ENCODE measurements around the gene RSPH6A.

RSPH6A gene

DNA sequence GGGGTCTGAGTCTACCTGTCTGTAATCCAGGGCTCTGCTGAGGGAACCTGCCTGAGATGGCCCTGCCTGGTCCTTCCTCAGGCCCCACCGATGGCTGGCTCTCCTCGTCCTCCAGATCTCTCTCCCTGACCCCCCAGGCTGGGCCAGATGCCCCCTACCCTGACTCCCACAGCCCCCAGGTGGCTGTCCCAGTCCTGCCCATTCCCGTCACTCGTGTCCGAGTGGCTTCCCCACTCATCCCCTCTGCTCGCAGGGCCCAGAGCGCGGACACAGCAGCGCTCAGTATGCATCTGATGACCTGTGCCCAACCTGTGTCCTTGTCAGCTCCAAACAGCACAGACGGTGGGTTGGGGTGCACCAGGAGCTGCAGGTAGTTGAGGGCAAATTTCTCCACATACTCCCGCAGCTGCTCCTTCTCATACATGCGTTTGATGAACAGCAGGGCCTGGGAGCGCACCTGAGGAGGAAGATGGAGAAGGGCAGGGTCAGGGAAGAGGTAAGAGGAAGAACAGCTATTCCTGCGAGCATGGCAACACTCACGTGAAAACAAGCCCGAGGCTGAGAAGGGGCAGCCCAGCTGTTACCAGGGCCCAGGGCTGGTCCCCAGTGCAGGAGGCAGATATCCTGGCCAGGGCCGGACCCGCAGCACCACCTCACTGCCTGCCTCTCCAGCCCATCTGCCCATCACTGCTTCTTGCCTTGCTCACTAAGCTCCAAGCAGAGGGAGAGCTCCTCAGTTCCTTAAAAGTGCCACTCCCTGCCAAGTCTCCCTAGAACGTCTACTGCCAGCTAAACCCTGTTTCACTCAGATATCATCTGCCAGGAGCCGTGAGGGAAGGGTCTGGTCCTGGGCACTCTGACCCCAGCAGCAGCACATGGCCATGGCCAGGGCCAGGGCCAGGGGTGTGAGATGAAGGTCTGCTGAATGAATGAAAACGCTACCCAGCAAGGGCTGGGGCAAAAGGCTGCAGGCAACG is 11.1 kb upstream of the RSPH6A start:
- DNase-seq (ENCODE audit: low read depth), result no peak
- TF ChIP-seq, protein P1, sequence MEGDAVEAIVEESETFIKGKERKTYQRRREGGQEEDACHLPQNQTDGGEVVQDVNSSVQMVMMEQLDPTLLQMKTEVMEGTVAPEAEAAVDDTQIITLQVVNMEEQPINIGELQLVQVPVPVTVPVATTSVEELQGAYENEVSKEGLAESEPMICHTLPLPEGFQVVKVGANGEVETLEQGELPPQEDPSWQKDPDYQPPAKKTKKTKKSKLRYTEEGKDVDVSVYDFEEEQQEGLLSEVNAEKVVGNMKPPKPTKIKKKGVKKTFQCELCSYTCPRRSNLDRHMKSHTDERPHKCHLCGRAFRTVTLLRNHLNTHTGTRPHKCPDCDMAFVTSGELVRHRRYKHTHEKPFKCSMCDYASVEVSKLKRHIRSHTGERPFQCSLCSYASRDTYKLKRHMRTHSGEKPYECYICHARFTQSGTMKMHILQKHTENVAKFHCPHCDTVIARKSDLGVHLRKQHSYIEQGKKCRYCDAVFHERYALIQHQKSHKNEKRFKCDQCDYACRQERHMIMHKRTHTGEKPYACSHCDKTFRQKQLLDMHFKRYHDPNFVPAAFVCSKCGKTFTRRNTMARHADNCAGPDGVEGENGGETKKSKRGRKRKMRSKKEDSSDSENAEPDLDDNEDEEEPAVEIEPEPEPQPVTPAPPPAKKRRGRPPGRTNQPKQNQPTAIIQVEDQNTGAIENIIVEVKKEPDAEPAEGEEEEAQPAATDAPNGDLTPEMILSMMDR (IDR thresholded peaks at IDR 0.05; ENCODE audit: low read depth, low read length, missing control alignments), result no peak
- H3K4me3 ChIP-seq (ENCODE audit: low read depth, low read length), result no peak overlapping the region
- in situ Hi-C loops (cut with HindIII; ENCODE audit: low sequenced_read_pairs), result no loop called here

DNA sequence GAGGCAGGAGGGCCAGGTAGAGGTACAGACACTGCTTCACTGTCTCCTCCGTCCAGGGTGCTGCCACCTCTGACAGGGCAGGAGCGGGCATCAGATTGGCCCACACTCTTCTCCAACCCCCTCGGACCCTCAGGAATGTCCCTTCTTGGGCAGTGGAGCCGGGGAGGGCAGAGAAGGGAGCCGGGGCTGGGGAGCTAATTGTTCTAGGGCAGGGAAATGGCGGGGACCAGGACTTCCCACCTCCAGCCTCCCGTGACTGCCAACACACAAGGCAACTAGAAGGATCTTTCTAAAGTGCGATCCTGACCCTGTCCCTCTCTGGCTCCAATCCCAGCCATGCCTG is 10.1 kb upstream of the RSPH6A start:
- in situ Hi-C loops (cut with HindIII; ENCODE audit: low sequenced_read_pairs), result no loop called here
- no peak overlapping the region for H3K4me3 ChIP-seq (ENCODE audit: low read depth, low read length)
- DNase-seq (ENCODE audit: low read depth), result no peak
- TF ChIP-seq, protein P1 (IDR thresholded peaks at IDR 0.05; ENCODE audit: low read depth, low read length, missing control alignments), result no peak

DNA sequence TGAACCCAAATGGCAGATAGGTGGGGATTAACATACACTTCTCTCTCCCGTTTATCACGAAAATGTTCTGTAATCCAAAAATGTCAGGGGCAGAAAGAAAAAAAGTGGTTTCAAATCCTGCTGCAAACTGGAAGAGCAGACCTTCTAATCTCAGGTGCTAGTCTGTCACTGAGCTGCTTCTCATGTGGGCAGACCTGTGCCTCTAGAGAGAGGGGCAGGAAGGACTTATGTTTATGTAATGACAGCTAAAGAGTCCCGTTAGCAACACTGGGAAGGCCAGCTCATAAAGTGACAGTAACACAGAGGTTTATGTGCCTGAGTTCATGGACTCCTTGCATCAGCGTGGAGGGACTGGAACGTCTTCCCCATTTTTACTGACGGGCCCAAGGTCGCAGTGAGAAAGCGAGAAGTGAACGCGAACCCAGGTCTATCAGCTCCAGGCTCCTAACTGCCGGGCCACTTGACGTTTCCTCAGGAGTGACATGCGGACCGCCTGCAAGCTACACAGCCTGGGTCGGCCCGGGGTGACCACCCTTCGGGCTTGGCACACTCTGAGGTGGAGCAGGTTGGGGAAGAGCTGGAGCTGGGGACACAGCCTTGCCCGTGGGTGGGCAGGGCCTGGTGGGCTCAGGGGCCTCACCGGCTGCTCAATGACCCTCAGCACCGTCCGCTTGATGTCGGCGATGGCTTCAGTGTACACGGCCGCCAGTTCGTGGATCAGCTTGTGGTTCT is 9.6 kb upstream of the RSPH6A start:
- H3K4me3 ChIP-seq (ENCODE audit: low read depth, low read length), result no peak overlapping the region
- DNase-seq (ENCODE audit: low read depth), result no peak
- in situ Hi-C loops (cut with HindIII; ENCODE audit: low sequenced_read_pairs), result no loop called here
- TF ChIP-seq, protein P1 (IDR thresholded peaks at IDR 0.05; ENCODE audit: low read depth, low read length, missing control alignments), result no peak

DNA sequence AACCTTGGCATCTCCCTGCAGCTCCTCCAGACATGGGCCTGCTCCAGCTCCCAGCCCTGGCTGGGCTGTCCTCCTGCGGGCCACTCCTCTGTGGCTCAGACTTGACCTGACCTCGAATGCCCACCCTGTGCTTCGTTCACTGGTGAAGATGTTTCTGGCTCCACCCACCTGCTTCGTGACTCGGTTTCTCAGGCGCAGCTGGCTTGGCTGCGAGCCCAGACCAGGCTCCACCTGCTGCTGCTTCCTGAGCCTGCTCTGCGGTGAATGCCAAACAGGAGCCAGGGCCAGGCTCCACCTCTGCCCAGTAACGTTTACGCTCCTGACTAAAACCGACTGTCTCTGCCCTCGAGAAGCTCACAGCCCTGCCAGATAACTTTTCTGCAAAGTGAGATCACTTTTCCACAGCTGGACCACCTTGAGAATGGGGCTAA is 8.9 kb upstream of the RSPH6A start:
- H3K4me3 ChIP-seq (ENCODE audit: low read depth, low read length), result no peak overlapping the region
- TF ChIP-seq, protein P1 (IDR thresholded peaks at IDR 0.05; ENCODE audit: low read depth, low read length, missing control alignments), result no peak
- DNase-seq (ENCODE audit: low read depth), result no peak
- in situ Hi-C loops (cut with HindIII; ENCODE audit: low sequenced_read_pairs), result no loop called here

DNA sequence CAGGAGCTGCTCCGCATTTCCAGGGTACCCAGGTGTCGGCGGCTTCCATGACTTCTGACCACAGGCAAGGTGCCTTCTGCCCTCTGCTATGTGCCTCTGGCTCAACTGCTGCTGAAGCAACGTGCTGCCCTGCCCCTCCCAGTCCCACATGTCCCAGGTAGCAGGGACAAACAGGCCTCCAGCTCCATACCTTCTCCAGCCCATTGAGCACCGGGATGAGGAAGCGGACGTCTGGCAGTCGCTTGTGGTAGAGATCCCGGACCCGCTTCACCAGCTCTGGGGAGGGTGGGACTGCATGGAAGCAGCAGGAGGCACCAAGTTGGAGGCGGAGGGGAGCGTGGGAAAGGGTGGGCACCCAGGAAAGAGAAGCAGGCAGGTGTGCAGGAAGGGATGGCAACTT is 8.1 kb upstream of the RSPH6A start:
- H3K4me3 ChIP-seq (ENCODE audit: low read depth, low read length), result no peak overlapping the region
- no peak for DNase-seq (ENCODE audit: low read depth)
- TF ChIP-seq, protein P1 (IDR thresholded peaks at IDR 0.05; ENCODE audit: low read depth, low read length, missing control alignments), result no peak
- in situ Hi-C loops (cut with HindIII; ENCODE audit: low sequenced_read_pairs), result no loop called here

DNA sequence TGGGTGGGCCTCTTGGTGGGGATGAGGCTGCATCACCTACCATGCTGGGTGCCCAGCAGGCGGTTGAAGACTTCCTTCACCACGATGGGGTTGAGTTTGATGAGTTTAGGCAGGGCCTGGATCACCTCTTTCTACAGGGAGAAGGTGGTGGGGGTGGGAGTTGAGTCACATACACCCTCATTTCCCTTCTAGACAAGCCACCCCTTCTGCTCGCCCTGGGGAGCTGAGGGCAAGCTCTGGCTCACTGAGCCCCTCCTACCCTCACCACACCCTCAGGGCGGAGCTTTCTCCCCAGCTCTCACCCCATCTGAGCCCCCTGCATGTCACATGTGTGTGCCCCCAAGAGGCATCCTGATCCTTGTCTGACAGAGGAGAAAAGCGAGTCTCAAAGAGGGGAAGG is 7.6 kb upstream of the RSPH6A start:
- no peak for DNase-seq (ENCODE audit: low read depth)
- TF ChIP-seq, protein P1 (IDR thresholded peaks at IDR 0.05; ENCODE audit: low read depth, low read length, missing control alignments), result no peak
- H3K4me3 ChIP-seq (ENCODE audit: low read depth, low read length), result no peak overlapping the region
- in situ Hi-C loops (cut with HindIII; ENCODE audit: low sequenced_read_pairs), result no loop called here
